Measurements from ENCODE around the gene POLDIP2. TPM values are rescaled to one million over a fixed set of nuclear protein-coding genes. Genes with fewer than 3 reads are reported as not detected.

POLDIP2 gene
- total RNA-seq, 2 donors from 2014 or later = 53.5 to 54.4 TPM

- intact Hi-C loops (cut with DNase I) = loop anchor here in 1 of 2 donors (5.0 kb wide), 1 partner anchor 604 kb away; no protein-coding TSS in a partner anchor
- peak; percentile 36 for DNase-seq (ENCODE audit: low spot score)
These were observed 13.8 kb downstream of the POLDIP2 start for GRCh38 chr17:28343491-28343932.

DNA sequence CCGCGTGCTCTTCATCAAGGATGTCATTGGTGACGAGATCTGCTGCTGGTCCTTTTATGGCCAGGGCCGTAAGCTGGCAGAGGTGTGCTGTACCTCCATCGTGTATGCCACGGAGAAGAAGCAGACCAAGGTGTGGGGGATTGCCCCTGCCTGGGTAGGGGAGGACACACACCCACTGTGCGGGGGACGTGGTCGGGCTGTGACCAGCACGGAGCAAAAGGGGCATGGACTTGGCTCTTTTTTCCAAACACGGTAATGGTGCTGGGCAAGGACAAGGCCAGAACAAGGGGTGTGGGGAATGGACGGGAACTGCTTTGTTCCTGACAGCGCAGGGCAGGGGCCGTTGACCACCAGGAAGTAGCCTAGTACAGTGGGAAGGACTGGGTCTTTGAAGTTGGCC lies 15.0 kb downstream of the POLDIP2 start:
- DNase-seq (ENCODE audit: low spot score) = peak; percentile 59
- intact Hi-C loops (cut with DNase I) = loop anchor here in 1 of 2 donors (5.0 kb wide), 1 partner anchor 605 kb away; no protein-coding TSS in a partner anchor

- intact Hi-C loops (cut with DNase I) = loop anchor here in 1 of 2 donors (5.0 kb wide), 1 partner anchor 606 kb away; no protein-coding TSS in a partner anchor
- peak; percentile 64 for DNase-seq (ENCODE audit: low spot score)
These were observed 15.8 kb downstream of the POLDIP2 start for GRCh38 chr17:28341516-28341915.

DNA sequence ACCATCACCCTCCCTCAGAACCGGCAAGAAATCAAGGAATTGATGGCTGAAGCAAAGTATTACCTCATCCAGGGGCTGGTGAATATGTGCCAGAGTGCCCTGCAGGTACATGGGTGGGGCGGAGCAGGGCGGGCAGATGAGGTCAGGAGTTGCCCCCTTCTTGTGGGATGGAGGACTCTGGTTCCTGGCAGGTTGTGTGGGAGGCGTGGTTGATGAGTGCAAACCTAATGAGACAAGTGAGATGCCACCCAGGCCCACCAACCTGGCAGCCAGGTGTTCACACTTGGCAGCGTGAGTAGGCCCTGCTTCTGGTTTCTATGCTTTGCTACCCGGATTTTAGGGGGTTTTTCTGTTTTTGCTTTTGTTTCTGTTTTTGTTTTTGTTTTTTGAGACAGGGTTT lies 17.0 kb downstream of the POLDIP2 start:
- intact Hi-C loops (cut with DNase I) = loop anchor here in 1 of 2 donors (5.0 kb wide), 1 partner anchor 607 kb away; no protein-coding TSS in a partner anchor
- DNase-seq (ENCODE audit: low spot score) = peak; percentile 59

DNA sequence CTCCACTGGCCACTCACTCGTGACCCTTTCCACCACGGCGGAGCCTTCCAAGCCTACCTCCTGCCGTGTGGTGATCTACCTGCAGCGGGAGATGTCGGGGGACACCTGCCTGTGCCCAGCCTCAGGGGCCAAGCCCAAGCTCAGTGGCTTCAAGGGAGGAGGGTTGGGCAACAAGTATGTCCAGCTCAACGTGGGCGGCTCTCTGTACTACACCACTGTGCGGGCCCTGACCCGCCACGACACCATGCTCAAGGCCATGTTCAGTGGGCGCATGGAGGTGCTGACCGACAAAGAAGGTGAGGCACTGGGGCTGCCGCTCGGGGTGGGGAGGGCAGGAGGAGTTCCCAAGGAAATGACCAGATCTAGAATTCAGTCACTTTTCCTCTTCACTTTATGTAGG lies 17.9 kb downstream of the POLDIP2 start:
- intact Hi-C loops (cut with DNase I) = loop anchor here in 1 of 2 donors (5.0 kb wide), 1 partner anchor 1002 kb away; no protein-coding TSS in a partner anchor
- DNase-seq (ENCODE audit: low spot score) = peak; percentile 62

GRCh38 chr17:28338769-28339212 lies 18.5 kb downstream of the POLDIP2 start:
- peak; percentile 28 for DNase-seq (ENCODE audit: low spot score)
- intact Hi-C loops (cut with DNase I) = loop anchor here in 1 of 2 donors (5.0 kb wide), 1 partner anchor 1001 kb away; no protein-coding TSS in a partner anchor

DNA sequence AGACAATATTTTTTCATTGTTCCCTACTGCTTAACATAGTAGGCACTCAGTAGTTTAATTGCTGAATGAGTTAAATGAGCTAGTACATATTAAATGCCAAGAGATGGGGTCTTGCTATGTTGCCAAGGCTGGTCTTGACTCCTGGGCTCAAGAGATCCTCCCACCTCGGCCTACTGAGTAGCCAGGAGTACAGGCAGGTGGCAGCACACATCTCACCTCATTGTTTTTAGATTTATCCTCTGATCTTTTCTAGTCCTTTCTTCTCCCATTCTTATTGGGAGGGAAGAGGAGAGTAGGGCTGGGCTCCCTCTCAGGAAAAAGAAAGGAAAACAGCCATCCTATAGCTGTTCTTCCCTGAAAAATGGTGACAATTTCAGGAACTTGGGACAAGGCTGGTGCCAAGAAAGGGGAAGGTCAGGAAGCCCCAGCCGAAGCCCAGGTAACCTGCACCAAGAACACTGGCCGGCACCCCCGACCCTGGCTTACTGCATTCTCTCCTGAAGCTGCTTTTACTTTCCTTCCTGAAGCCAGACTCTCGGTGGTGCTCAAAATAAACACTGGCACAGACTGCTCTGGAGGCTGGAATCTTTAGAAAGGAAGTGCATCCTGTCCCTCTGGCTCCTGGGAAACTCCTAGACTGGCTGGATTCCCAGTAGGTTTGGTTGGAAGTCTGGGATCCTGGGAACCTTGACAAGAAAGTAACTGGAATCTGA lies 19.1 kb downstream of the POLDIP2 start:
- DNase-seq (ENCODE audit: low spot score) = peak; percentile 37
- intact Hi-C loops (cut with DNase I) = loop anchor here in 1 of 2 donors (5.0 kb wide), 1 partner anchor 1001 kb away; no protein-coding TSS in a partner anchor

GRCh38 chr17:28335959-28336871 lies 21.1 kb downstream of the POLDIP2 start:
- DNase-seq (ENCODE audit: low spot score) = peak; percentile 86
- intact Hi-C loops (cut with DNase I) = loop anchor here in 1 of 2 donors (5.0 kb wide), 1 partner anchor 999 kb away; no protein-coding TSS in a partner anchor

- DNase-seq (ENCODE audit: low spot score) = peak; percentile 100
- intact Hi-C loops (cut with DNase I) = loop anchor here in 1 of 2 donors (5.0 kb wide), 1 partner anchor 998 kb away; no protein-coding TSS in a partner anchor
These were observed 21.9 kb downstream of the POLDIP2 start, which contains the start of the genes IFT20 and TNFAIP1 for GRCh38 chr17:28335201-28335958. TSS of gene IFT20 (minus strand) at chr17:28335472. CDS start at chr17:28331985, 3,487 bp downstream. TSS of gene TNFAIP1 (plus strand) at chr17:28335761. CDS start at chr17:28339522, 3,761 bp downstream.

- peak; percentile 5 for DNase-seq (ENCODE audit: low spot score)
- intact Hi-C loops (cut with DNase I) = loop anchor here in 1 of 2 donors (5.0 kb wide), 1 partner anchor 997 kb away; no protein-coding TSS in a partner anchor
These were observed 22.6 kb downstream of the POLDIP2 start for GRCh38 chr17:28334666-28335200.

GRCh38 chr17:28334171-28334570 lies 23.2 kb downstream of the POLDIP2 start:
- intact Hi-C loops (cut with DNase I) = no loop called here
- peak; percentile 13 for DNase-seq (ENCODE audit: low spot score)

GRCh38 chr17:28333083-28333746 lies 24.1 kb downstream of the POLDIP2 start:
- intact Hi-C loops (cut with DNase I) = no loop called here
- DNase-seq (ENCODE audit: low spot score) = peak; percentile 13

GRCh38 chr17:28331891-28332420 lies 25.4 kb downstream of the POLDIP2 start:
- DNase-seq (ENCODE audit: low spot score) = peak; percentile 48
- intact Hi-C loops (cut with DNase I) = no loop called here

GRCh38 chr17:28330671-28331070 lies 26.7 kb downstream of the POLDIP2 start:
- peak; percentile 38 for DNase-seq (ENCODE audit: low spot score)
- intact Hi-C loops (cut with DNase I) = no loop called here

DNA sequence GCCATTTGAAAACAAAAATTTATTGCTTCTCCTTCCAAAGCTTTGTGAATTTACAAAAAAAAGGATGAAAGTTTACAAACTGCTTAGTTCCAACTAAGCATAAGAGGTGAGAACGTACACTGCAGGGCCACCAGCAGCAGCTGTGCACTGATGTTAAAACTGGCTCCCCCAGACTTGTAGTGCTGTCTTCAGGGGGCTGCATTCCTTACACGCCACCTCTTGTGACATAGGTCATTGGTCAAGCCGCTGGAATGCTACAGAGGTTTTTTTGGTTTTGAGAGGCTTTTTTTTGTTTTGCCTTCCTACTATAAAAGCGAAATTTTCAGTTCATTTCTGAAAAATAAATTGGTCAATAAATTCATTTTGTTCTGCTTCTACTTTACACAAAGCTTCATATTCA lies 29.0 kb downstream of the POLDIP2 start:
- peak; percentile 17 for DNase-seq (ENCODE audit: low spot score)
- intact Hi-C loops (cut with DNase I) = no loop called here

DNA sequence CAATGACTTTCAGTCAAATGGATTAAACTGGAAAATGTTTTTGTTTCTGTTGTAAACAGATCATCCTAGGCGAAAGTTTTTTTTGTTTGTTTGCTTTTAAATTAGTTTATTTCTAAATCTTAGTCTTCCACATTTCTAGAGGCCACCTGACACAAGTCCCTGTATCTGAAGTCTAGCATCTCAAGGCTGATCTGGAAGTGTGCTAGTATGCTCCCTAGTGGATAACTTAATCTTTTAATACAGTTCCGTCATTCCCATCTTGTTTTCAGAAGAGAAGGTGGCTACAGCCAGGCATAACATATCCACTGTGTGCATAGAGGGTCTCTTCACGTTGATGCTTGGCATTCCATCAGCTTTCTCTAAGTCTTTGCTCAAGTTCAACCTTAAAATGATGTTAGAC lies 29.6 kb downstream of the POLDIP2 start:
- intact Hi-C loops (cut with DNase I) = no loop called here
- no peak for DNase-seq (ENCODE audit: low spot score)

DNA sequence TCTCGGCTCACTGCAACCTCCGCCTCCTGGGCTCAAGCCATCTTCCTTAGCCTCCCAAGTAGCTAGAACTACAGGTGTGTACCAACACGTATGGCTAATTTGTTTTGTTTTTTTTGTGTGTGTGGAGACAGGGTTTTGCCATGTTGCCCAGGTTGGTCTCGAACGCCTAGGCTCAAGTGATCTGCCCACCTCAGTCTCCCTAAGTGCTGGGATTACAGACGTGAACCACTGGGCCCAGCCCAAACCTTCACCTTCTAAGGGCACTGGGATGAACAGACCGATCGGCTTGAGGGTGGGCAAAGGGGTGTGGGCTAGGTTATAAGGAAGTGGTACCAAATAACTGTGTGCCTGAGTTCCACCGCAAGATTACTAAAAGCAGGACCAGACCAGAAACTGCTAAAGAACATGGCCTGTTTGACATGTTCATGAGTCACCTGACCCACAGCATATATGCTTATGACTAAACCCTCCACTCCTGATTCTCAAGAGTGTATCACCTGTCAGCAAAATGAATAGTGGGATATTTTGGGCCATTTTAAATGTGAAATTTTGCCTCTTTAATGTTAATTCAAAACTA lies 30.2 kb downstream of the POLDIP2 start:
- DNase-seq (ENCODE audit: low spot score) = no peak
- intact Hi-C loops (cut with DNase I) = no loop called here
